ENCODE data around the gene ASTN2.

- TF ChIP-seq JUN (IDR thresholded peaks at IDR 0.05): no peak
- TF ChIP-seq PHF8 (IDR thresholded peaks at IDR 0.05; ENCODE audit: borderline replicate concordance, low read depth): no peak
- TF ChIP-seq CBX8 (IDR thresholded peaks at IDR 0.05): no peak
- no peak for TF ChIP-seq MAZ (IDR thresholded peaks at IDR 0.05; ENCODE audit: borderline replicate concordance, low read depth, low read length)
- no peak for TF ChIP-seq CTCF (IDR thresholded peaks at IDR 0.05)
- TF ChIP-seq FOSL2 (IDR thresholded peaks at IDR 0.05): no peak
- no peak for TF ChIP-seq FOSL2 (CRISPR knock-in tag; IDR thresholded peaks at IDR 0.05)
- no peak for TF ChIP-seq NR3C1 (IDR thresholded peaks at IDR 0.05)
- no peak for TF ChIP-seq POLR2A (IDR thresholded peaks at IDR 0.05; ENCODE audit: low read length)
Measured at GRCh38 chr9:117375956-117376355, 38.9 kb downstream of the ASTN2 start.
